Medulla oblongata (tissue), 1 donor: ENCODE results near the gene TM4SF5.

ENCODE experiments used
- DNase-seq: peaks from one replicate; pipeline ENCODE4 v3.0.0-alpha.2; 2015; ENCODE audit errors: extremely low spot score

Gene TM4SF5

GRCh38 chr17:4747847-4748246, 23.8 kb upstream of the TM4SF5 start:
- DNase-seq: peak; percentile 76

GRCh38 chr17:4748686-4749085, 23.0 kb upstream of the TM4SF5 start:
- DNase-seq: no peak

- DNase-seq: no peak
These were observed 21.1 kb upstream of the TM4SF5 start for GRCh38 chr17:4750606-4751005.

- DNase-seq: no peak
These were observed 19.8 kb upstream of the TM4SF5 start for GRCh38 chr17:4751932-4752331.

GRCh38 chr17:4753392-4753791, 18.3 kb upstream of the TM4SF5 start:
- DNase-seq: no peak

GRCh38 chr17:4759776-4760236, 11.9 kb upstream of the TM4SF5 start:
- DNase-seq: peak; percentile 41

- peak; percentile 77 for DNase-seq
These were observed 7.1 kb upstream of the TM4SF5 start for GRCh38 chr17:4764595-4764994.

GRCh38 chr17:4766201-4766600, 5.5 kb upstream of the TM4SF5 start:
- DNase-seq: no peak

- DNase-seq: no peak
These were observed 5.0 kb upstream of the TM4SF5 start for GRCh38 chr17:4766723-4767122.

- peak; percentile 42 for DNase-seq
These were observed 3.4 kb upstream of the TM4SF5 start for GRCh38 chr17:4768298-4768697.

GRCh38 chr17:4769628-4770027, 2.1 kb upstream of the TM4SF5 start:
- DNase-seq: no peak

GRCh38 chr17:4772235-4772613, 538 bp downstream of the TM4SF5 start:
- DNase-seq: no peak

GRCh38 chr17:4777969-4778760, 6.5 kb downstream of the TM4SF5 start:
- no peak for DNase-seq

GRCh38 chr17:4780325-4780955, 8.8 kb downstream of the TM4SF5 start:
- DNase-seq: no peak

GRCh38 chr17:4782652-4783051, 11.0 kb downstream of the TM4SF5 start:
- no peak for DNase-seq

- DNase-seq: no peak
These were observed 13.8 kb downstream of the TM4SF5 start for GRCh38 chr17:4785311-4786105.

- peak; percentile 11 for DNase-seq
These were observed 14.4 kb downstream of the TM4SF5 start, which contains the start of gene VMO1 for GRCh38 chr17:4786106-4786511. Gene VMO1, minus strand, starts transcription at chr17:4786364. Its CDS starts 12 bp downstream, at chr17:4786352.

- DNase-seq: peak; percentile 43
These were observed 14.8 kb downstream of the TM4SF5 start for GRCh38 chr17:4786516-4786915.

- no peak for DNase-seq
These were observed 16.6 kb downstream of the TM4SF5 start for GRCh38 chr17:4788159-4788806.

- DNase-seq: no peak
These were observed 17.4 kb downstream of the TM4SF5 start, which contains the start of gene GLTPD2 for GRCh38 chr17:4788807-4789700. Gene GLTPD2, plus strand, starts transcription at chr17:4788964. Its CDS starts 48 bp downstream, at chr17:4789012.

GRCh38 chr17:4789701-4789950, 17.9 kb downstream of the TM4SF5 start:
- no peak for DNase-seq
